NCI-H1694 treated with DMSO at 0.1 percent for 48 hours (cell line): ENCODE measurements around the gene GRAMD1A.
"Not testable (repeated sequence)": the region's sequence is repeated elsewhere in the genome, so short reads cannot be mapped to it uniquely, and the experiment has no call there.

ENCODE experiments used
- DNase-seq: peaks from one replicate; lab custom pipeline; 2025; lab: John Stamatoyannopoulos, UW

The GRAMD1A gene

GRCh38 chr19:35004517-35005255, 4.6 kb downstream of the GRAMD1A start:
- no peak for DNase-seq

- no peak for DNase-seq
Observed at GRCh38 chr19:35005256-35005977, 5.3 kb downstream of the GRAMD1A start.

GRCh38 chr19:35006007-35006341, 5.9 kb downstream of the GRAMD1A start:
- DNase-seq: not testable (repeated sequence)

GRCh38 chr19:35006342-35006998, 6.3 kb downstream of the GRAMD1A start:
- no peak for DNase-seq

- no peak for DNase-seq
Observed at GRCh38 chr19:35006999-35007365, 6.9 kb downstream of the GRAMD1A start.

GRCh38 chr19:35007427-35007826, 7.3 kb downstream of the GRAMD1A start:
- not testable (repeated sequence) for DNase-seq

GRCh38 chr19:35008891-35009341, 8.8 kb downstream of the GRAMD1A start:
- DNase-seq: no peak

GRCh38 chr19:35009424-35010415, 9.6 kb downstream of the GRAMD1A start:
- DNase-seq: no peak

- no peak for DNase-seq
Observed at GRCh38 chr19:35011091-35011689, 11.1 kb downstream of the GRAMD1A start.

- no peak for DNase-seq
Observed at GRCh38 chr19:35011737-35012682, 11.9 kb downstream of the GRAMD1A start.

- DNase-seq: peak; percentile 30
Observed at GRCh38 chr19:35013041-35013819, 13.1 kb downstream of the GRAMD1A start.

GRCh38 chr19:35013820-35014754, 14.0 kb downstream of the GRAMD1A start:
- DNase-seq: no peak

GRCh38 chr19:35014774-35015173, 14.7 kb downstream of the GRAMD1A start:
- DNase-seq: not testable (repeated sequence)

GRCh38 chr19:35015270-35015953, 15.3 kb downstream of the GRAMD1A start:
- no peak for DNase-seq

GRCh38 chr19:35015954-35016351, 15.8 kb downstream of the GRAMD1A start:
- DNase-seq: no peak

- no peak for DNase-seq
Observed at GRCh38 chr19:35017507-35017906, 17.4 kb downstream of the GRAMD1A start.

GRCh38 chr19:35018379-35018778, 18.3 kb downstream of the GRAMD1A start:
- DNase-seq: no peak

GRCh38 chr19:35019144-35019543, 19.0 kb downstream of the GRAMD1A start:
- DNase-seq: no peak
